GM18519 (cell line): ENCODE measurements around the gene ZNF628.

Experiments used
- ATAC-seq: cut with Tn5 transposase; IDR thresholded peaks from one replicate; pipeline ENCODE4 v1.9.1; 2021; ENCODE audit warnings: mild to moderate bottlenecking, moderate library complexity; ENCODE audit not compliant: unreplicated experiment, low FRiP score

The ZNF628 gene

GRCh38 chr19:55483706-55484592 lies 7.5 kb downstream of the ZNF628 start:
- no peak for ATAC-seq

- ATAC-seq: no peak
Measured at GRCh38 chr19:55484593-55485438, 8.4 kb downstream of the ZNF628 start, which contains the start of gene NAT14. NAT14 (plus strand) TSS chr19:55485188; CDS start chr19:55485709, 521 bp downstream.

GRCh38 chr19:55485439-55486011 lies 9.1 kb downstream of the ZNF628 start:
- no peak for ATAC-seq

GRCh38 chr19:55486043-55486970 lies 9.9 kb downstream of the ZNF628 start:
- ATAC-seq: no peak

GRCh38 chr19:55486971-55487923 lies 10.8 kb downstream of the ZNF628 start:
- no peak for ATAC-seq

- no peak for ATAC-seq
Measured at GRCh38 chr19:55487924-55488687, 11.7 kb downstream of the ZNF628 start, which contains the start of gene SSC5D. SSC5D (plus strand) TSS chr19:55488436; CDS start chr19:55488590, 154 bp downstream.

GRCh38 chr19:55488986-55489710 lies 12.7 kb downstream of the ZNF628 start:
- ATAC-seq: no peak

GRCh38 chr19:55489711-55490477 lies 13.5 kb downstream of the ZNF628 start:
- ATAC-seq: no peak

- ATAC-seq: no peak
Measured at GRCh38 chr19:55490478-55491432, 14.3 kb downstream of the ZNF628 start.

GRCh38 chr19:55491546-55492360 lies 15.3 kb downstream of the ZNF628 start:
- ATAC-seq: no peak

GRCh38 chr19:55492362-55492944 lies 16.0 kb downstream of the ZNF628 start:
- no peak for ATAC-seq

GRCh38 chr19:55493052-55493644 lies 16.7 kb downstream of the ZNF628 start:
- ATAC-seq: no peak

GRCh38 chr19:55493645-55494171 lies 17.3 kb downstream of the ZNF628 start:
- ATAC-seq: no peak
